HepG2 (cell line): ENCODE results near the gene ELP1. TPM values are rescaled to one million over a fixed set of nuclear protein-coding genes. Genes with fewer than 3 reads are reported as not detected.

Experiments used
- AGO1 ChIP-seq: fragments of 200-400 bp; formaldehyde crosslinking; IDR thresholded peaks from 2 replicates; pipeline ENCODE4 v1.6.1; 2017; ENCODE audit warnings: mild to moderate bottlenecking, low read depth, low read length, moderate library complexity; ENCODE audit not compliant: poor library complexity, severe bottlenecking
- ATF1 ChIP-seq: IDR thresholded peaks from 2 replicates; pipeline ENCODE4 v1.6.1; 2016; ENCODE audit warnings: mild to moderate bottlenecking, control low read depth
- FIP1L1 ChIP-seq: fragments of 200-400 bp; formaldehyde crosslinking; IDR thresholded peaks from 2 replicates; pipeline ENCODE4 v1.6.1; 2018; ENCODE audit warnings: low read depth, mild to moderate bottlenecking, low read length, moderate library complexity, borderline replicate concordance; ENCODE audit not compliant: insufficient read depth
- KMT2A ChIP-seq: sonication (generic); formaldehyde crosslinking; IDR thresholded peaks from 2 replicates; pipeline ENCODE4 v1.4.0; 2020; ENCODE audit warnings: missing genetic modification reagents
- MYC ChIP-seq: sonication (generic); formaldehyde crosslinking; IDR thresholded peaks from 2 replicates; pipeline ENCODE4 v1.9.0; 2021; ENCODE audit warnings: missing genetic modification reagents, borderline replicate concordance
- NBN ChIP-seq: fragments of 450-650 bp; conservative IDR thresholded peaks from 2 replicates; pipeline ENCODE4 v1.6.1; 2017
- PITX1 ChIP-seq: sonication (generic); formaldehyde crosslinking; IDR thresholded peaks from 2 replicates; pipeline ENCODE4 v1.5.1; 2020; ENCODE audit warnings: mild to moderate bottlenecking, missing genetic modification reagents
- RBAK ChIP-seq: sonication (generic); formaldehyde crosslinking; IDR thresholded peaks from 2 replicates; pipeline ENCODE4 v1.5.1; 2020; ENCODE audit warnings: mild to moderate bottlenecking, missing genetic modification reagents
- SIN3B ChIP-seq: fragments of 150-350 bp; IDR thresholded peaks from 2 replicates; pipeline ENCODE4 v1.6.1; 2014; ENCODE audit warnings: low read length
- SNRNP70 ChIP-seq: fragments of 200-400 bp; formaldehyde crosslinking; IDR thresholded peaks from 2 replicates; pipeline ENCODE4 v1.6.1; 2017; ENCODE audit warnings: mild to moderate bottlenecking, low read depth, low read length, moderate library complexity
- TAF1 ChIP-seq: sonication (generic); formaldehyde crosslinking; IDR thresholded peaks from 2 replicates; pipeline ENCODE4 v1.4.0; 2020; ENCODE audit warnings: missing genetic modification reagents
- TCF7L2 ChIP-seq: IDR thresholded peaks from 2 replicates; pipeline ENCODE4 v1.6.1; 2011; ENCODE audit warnings: mild to moderate bottlenecking, low read depth, low read length, moderate library complexity
- ZKSCAN5 ChIP-seq: sonication (generic); formaldehyde crosslinking; IDR thresholded peaks from 2 replicates; pipeline ENCODE4 v1.5.1; 2020; ENCODE audit warnings: mild to moderate bottlenecking, missing genetic modification reagents
- ZNF317 ChIP-seq: sonication (generic); formaldehyde crosslinking; IDR thresholded peaks from 2 replicates; pipeline ENCODE4 v1.5.0; 2020; ENCODE audit warnings: mild to moderate bottlenecking, missing genetic modification reagents
- ZNF556 ChIP-seq: sonication (generic); formaldehyde crosslinking; IDR thresholded peaks from 2 replicates; pipeline ENCODE4 v1.4.0; 2020; ENCODE audit warnings: mild to moderate bottlenecking, missing genetic modification reagents, borderline replicate concordance
- ZNF7 ChIP-seq: IDR thresholded peaks from 2 replicates; pipeline ENCODE4 v1.6.1; 2016; ENCODE audit warnings: missing biosample characterization, missing genetic modification reagents
- polyA plus RNA-seq, 8 experiments: library from polyadenylated mRNA; depleted of rRNA in 3 of 8; stranded (reverse) in 7 of 8; unstranded in 1 of 8; fragments of >200 nt; fragmentation: Illumina TruSeq in 4 of 8; extraction: Trizol in 4 of 8; gene quantifications; 2 replicates each; pipeline versions ENCODE4 v1.2.1 to v1.2.3, GENCODE V29; 2011 to 2016; ENCODE audit warnings: low read depth in 4 of 8, missing spikeins in 1 of 8, mixed read lengths in 1 of 8; ENCODE audit not compliant: insufficient read depth in 1 of 8
- total RNA-seq, 5 experiments: library from RNA; depleted of rRNA; stranded (reverse); fragments of >200 nt; fragmentation: Illumina TruSeq; extraction: Trizol; gene quantifications; 2 replicates each; pipeline ENCODE4 v1.2.3, GENCODE V29; 2016; ENCODE audit warnings: low read depth in 1 of 5
- TF ChIP-seq, protein P1 (sequence below): IDR thresholded peaks from 2 replicates; pipeline ENCODE4 v1.6.1; 2016; ENCODE audit warnings: low read depth, missing genetic modification reagents, missing compliant biosample characterization
- TF ChIP-seq, protein P2 (sequence below): sonication (generic); formaldehyde crosslinking; IDR thresholded peaks from 2 replicates; pipeline ENCODE4 v1.9.0; 2021; ENCODE audit warnings: missing genetic modification reagents, borderline replicate concordance
- TF ChIP-seq, protein P3 (sequence below): sonication (generic); formaldehyde crosslinking; IDR thresholded peaks from 2 replicates; pipeline ENCODE4 v1.4.0; 2020; ENCODE audit warnings: mild to moderate bottlenecking, missing genetic modification reagents

ELP1 gene
- total and polyA plus RNA-seq, 2 of the 13 experiments (the other 11 are each of a cell fraction or from before 2014, with no cell fraction given): 157 to 275 TPM

DNA sequence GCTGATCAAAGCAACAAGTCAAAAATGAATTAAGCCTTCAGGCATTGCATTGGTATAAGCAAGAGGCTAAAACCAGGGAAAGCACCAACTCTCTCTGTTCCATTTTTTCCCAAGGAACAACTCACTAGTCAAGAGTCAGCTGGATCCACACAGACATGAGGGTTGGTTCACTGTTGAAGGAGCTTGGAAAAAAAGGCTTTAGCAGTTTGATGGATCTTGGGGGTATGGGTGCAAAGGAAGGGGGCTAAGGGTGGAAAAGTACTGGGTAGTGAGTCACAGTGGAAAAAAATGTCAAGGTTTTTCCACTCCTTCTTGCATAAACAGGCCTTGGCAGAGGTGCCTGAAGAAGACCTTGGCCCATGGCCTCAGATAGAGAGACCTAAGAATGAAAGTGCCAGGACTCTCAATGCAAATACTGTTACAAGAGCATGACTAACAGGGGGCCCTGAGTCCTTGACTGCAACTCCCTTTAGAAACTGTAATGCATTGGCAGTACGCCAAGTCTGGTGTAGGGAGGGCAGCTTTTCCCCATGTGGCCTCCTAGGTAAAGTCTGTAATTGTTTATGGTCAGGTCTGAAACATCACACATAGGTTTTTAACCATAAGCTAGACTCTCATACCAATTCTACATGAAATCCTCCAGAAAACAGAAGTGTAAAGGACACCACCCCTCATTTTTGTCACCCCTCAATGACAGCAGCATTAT is 48.1 kb downstream of the ELP1 start (continued):
- TF ChIP-seq, protein P1, sequence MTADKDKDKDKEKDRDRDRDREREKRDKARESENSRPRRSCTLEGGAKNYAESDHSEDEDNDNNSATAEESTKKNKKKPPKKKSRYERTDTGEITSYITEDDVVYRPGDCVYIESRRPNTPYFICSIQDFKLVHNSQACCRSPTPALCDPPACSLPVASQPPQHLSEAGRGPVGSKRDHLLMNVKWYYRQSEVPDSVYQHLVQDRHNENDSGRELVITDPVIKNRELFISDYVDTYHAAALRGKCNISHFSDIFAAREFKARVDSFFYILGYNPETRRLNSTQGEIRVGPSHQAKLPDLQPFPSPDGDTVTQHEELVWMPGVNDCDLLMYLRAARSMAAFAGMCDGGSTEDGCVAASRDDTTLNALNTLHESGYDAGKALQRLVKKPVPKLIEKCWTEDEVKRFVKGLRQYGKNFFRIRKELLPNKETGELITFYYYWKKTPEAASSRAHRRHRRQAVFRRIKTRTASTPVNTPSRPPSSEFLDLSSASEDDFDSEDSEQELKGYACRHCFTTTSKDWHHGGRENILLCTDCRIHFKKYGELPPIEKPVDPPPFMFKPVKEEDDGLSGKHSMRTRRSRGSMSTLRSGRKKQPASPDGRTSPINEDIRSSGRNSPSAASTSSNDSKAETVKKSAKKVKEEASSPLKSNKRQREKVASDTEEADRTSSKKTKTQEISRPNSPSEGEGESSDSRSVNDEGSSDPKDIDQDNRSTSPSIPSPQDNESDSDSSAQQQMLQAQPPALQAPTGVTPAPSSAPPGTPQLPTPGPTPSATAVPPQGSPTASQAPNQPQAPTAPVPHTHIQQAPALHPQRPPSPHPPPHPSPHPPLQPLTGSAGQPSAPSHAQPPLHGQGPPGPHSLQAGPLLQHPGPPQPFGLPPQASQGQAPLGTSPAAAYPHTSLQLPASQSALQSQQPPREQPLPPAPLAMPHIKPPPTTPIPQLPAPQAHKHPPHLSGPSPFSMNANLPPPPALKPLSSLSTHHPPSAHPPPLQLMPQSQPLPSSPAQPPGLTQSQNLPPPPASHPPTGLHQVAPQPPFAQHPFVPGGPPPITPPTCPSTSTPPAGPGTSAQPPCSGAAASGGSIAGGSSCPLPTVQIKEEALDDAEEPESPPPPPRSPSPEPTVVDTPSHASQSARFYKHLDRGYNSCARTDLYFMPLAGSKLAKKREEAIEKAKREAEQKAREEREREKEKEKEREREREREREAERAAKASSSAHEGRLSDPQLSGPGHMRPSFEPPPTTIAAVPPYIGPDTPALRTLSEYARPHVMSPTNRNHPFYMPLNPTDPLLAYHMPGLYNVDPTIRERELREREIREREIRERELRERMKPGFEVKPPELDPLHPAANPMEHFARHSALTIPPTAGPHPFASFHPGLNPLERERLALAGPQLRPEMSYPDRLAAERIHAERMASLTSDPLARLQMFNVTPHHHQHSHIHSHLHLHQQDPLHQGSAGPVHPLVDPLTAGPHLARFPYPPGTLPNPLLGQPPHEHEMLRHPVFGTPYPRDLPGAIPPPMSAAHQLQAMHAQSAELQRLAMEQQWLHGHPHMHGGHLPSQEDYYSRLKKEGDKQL (CRISPR knock-in tag): peak; percentile 90
- TF ChIP-seq MYC (CRISPR knock-in tag): peak; percentile 72
- no peak for TF ChIP-seq NBN
- TF ChIP-seq TCF7L2: peak; percentile 85
- TF ChIP-seq ZKSCAN5 (CRISPR knock-in tag): no peak
- TF ChIP-seq KMT2A (CRISPR knock-in tag): 0 out of 2 replicates have a peak, but pooled peaks have one; percentile 40
- TF ChIP-seq, protein P2, sequence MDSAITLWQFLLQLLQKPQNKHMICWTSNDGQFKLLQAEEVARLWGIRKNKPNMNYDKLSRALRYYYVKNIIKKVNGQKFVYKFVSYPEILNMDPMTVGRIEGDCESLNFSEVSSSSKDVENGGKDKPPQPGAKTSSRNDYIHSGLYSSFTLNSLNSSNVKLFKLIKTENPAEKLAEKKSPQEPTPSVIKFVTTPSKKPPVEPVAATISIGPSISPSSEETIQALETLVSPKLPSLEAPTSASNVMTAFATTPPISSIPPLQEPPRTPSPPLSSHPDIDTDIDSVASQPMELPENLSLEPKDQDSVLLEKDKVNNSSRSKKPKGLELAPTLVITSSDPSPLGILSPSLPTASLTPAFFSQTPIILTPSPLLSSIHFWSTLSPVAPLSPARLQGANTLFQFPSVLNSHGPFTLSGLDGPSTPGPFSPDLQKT (CRISPR knock-in tag): no peak
- peak; percentile 98 for TF ChIP-seq PITX1 (CRISPR knock-in tag)
- TF ChIP-seq, protein P3, sequence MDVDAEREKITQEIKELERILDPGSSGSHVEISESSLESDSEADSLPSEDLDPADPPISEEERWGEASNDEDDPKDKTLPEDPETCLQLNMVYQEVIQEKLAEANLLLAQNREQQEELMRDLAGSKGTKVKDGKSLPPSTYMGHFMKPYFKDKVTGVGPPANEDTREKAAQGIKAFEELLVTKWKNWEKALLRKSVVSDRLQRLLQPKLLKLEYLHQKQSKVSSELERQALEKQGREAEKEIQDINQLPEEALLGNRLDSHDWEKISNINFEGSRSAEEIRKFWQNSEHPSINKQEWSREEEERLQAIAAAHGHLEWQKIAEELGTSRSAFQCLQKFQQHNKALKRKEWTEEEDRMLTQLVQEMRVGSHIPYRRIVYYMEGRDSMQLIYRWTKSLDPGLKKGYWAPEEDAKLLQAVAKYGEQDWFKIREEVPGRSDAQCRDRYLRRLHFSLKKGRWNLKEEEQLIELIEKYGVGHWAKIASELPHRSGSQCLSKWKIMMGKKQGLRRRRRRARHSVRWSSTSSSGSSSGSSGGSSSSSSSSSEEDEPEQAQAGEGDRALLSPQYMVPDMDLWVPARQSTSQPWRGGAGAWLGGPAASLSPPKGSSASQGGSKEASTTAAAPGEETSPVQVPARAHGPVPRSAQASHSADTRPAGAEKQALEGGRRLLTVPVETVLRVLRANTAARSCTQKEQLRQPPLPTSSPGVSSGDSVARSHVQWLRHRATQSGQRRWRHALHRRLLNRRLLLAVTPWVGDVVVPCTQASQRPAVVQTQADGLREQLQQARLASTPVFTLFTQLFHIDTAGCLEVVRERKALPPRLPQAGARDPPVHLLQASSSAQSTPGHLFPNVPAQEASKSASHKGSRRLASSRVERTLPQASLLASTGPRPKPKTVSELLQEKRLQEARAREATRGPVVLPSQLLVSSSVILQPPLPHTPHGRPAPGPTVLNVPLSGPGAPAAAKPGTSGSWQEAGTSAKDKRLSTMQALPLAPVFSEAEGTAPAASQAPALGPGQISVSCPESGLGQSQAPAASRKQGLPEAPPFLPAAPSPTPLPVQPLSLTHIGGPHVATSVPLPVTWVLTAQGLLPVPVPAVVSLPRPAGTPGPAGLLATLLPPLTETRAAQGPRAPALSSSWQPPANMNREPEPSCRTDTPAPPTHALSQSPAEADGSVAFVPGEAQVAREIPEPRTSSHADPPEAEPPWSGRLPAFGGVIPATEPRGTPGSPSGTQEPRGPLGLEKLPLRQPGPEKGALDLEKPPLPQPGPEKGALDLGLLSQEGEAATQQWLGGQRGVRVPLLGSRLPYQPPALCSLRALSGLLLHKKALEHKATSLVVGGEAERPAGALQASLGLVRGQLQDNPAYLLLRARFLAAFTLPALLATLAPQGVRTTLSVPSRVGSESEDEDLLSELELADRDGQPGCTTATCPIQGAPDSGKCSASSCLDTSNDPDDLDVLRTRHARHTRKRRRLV (CRISPR knock-in tag): 0 out of 2 replicates have a peak, but pooled peaks have one; percentile 53
- TF ChIP-seq FIP1L1: no peak
- TF ChIP-seq AGO1: no peak
- no peak for TF ChIP-seq SIN3B
- peak; percentile 77; the same call in 1 of the 2 replicates for TF ChIP-seq ZNF556 (CRISPR knock-in tag)
- peak; percentile 68 for TF ChIP-seq ATF1 (CRISPR knock-in tag)
- TF ChIP-seq RBAK (CRISPR knock-in tag): no peak
- TF ChIP-seq SNRNP70: no peak
- TF ChIP-seq ZNF317: peak; percentile 94
- no peak for TF ChIP-seq ZNF7 (CRISPR knock-in tag)
- peak; percentile 82 for TF ChIP-seq TAF1
